ENCODE measurements around the gene MATN1. TPM values are rescaled to one million over a fixed set of nuclear protein-coding genes. Genes with fewer than 3 reads are reported as not detected.

MATN1 gene
- total and polyA plus RNA-seq, 2 of the 4 experiments (the other 2 are of a cell fraction), result 0.27 TPM; not detected in 1

DNA sequence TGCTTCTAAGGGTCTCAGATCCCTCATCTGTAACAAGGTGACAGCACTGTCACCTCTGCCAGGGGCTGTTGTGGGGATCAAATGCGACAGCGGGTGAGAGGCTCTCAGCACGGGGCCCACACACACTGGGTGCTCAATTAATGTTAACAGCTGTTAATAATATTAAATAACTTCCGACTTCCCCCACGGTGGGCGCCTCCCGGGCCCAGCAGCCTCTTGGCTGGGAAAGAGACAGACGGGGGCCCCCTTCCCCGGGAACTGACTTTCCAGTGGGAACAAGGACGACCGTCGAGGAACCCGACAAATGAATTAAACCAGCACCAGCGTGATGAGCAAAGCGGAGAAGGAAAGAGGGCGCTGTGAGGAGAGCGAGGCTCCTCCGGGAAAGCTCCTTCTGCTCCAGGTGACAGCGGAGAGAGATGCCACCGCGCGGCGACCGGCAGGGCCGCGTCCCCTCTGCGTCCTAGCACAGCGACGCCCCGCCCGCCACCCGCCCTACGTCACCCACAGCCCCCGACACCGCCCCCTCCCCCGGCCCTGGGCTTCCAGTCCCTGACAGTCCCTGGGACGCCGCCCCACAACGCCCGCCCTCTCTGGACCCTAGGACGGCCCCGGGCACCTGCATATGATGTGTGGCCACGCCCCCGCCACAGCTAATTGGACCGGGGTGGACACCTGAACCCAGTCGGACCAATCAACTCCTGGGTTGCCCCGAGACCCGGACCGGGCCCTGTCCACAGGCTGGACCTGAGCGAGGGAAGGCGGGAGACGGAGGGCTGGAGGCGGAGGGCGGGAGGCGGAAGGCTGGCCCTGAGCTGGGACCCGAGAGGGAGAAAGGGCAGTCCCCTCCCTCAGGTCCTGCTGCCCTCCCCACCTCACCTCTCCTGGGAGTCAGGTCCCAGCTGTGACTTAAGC is 38.2 kb downstream of the MATN1 start (continued):
- TF ChIP-seq CEBPB (IDR thresholded peaks at IDR 0.05; ENCODE audit: low read depth, low read length), result no peak

DNA sequence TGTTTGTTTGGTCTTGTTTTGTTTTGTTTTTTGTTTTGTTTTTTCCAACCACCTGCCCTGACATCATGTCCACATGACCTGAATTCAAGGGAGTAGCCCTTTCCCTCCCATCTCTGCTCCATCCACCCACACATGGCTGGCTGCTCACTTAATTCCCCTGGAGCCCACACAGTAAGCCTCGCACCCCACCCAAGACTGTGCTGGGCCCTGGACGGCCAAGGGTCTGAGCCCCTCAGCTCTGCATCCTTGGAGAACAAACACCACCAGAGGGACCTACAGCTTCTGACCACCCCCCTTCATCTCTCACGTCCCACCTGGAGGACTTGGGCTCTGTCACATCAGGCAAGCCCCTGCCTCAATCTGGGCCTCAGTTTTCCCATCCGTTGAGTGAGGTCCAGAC is 39.1 kb downstream of the MATN1 start:
- BruUV-seq (replicated peaks), result no TSS peak
- no peak overlapping the region for H2AFZ ChIP-seq (replicated peaks; ENCODE audit: low read length, poor library complexity)
- H2AK9ac ChIP-seq (replicated peaks; ENCODE audit: low read depth, low read length, poor library complexity), result peak overlapping the region; percentile 66
- no peak overlapping the region for H3K23ac ChIP-seq (ENCODE audit: low read depth, low read length)
- no peak overlapping the region for H3K27ac ChIP-seq (ENCODE audit: insufficient read depth, low read length)
- ATAC-seq (ENCODE audit: low read depth), result no peak
- H3K9me1 ChIP-seq (ENCODE audit: insufficient read depth, low read length), result no peaks in the 10 kb centered on the region
- no peak overlapping the region for H3K4ac ChIP-seq (ENCODE audit: low read depth, low read length)
- no peak overlapping the region for H2BK120ac ChIP-seq (ENCODE audit: low read depth, low read length)
- ChIA-PET POLR2A (ENCODE audit: unreplicated experiment) (interaction anchor here (0.5 kb wide), 1 partner anchor 1260 kb away, joined by 3 read pairs; no protein-coding TSS in a partner anchor), CTCF (no interaction called here)
- H3K56ac ChIP-seq (ENCODE audit: extremely low read depth, insufficient read depth, low read length), result no peak overlapping the region
- dilution Hi-C loops (cut with HindIII; ENCODE audit: low sequenced_read_pairs, unreplicated experiment) (no loop called here), intact Hi-C loops (cut with micrococcal nuclease) (no loop called here), in situ Hi-C loops (cut with MboI; ENCODE audit: low sequenced_read_pairs) (no loop called here)
- no peak overlapping the region for H3K9ac ChIP-seq (ENCODE audit: low read depth, low read length)
- H4K20me1 ChIP-seq (ENCODE audit: insufficient read depth, low read length), result no peaks in the 10 kb centered on the region
- no peak overlapping the region for H2BK5ac ChIP-seq (ENCODE audit: low read depth, low read length, poor library complexity, severe bottlenecking)
- H4K5ac ChIP-seq (ENCODE audit: low read depth, low read length), result no peak overlapping the region
- H3K18ac ChIP-seq (ENCODE audit: low read depth, low read length), result no peak overlapping the region
- no peak overlapping the region for H2BK15ac ChIP-seq (ENCODE audit: low read depth, low read length)
- H3K9me3 ChIP-seq (ENCODE audit: control insufficient read depth, insufficient read depth, low read length), result peaks cover 3% of the 10 kb centered on the region; the same call in 1 of the 2 replicates
- no peaks in the 10 kb centered on the region for H3K36me3 ChIP-seq (ENCODE audit: control insufficient read depth, insufficient read depth, low read length)
- peaks cover 58% of the 10 kb centered on the region for H3K27me3 ChIP-seq (ENCODE audit: control insufficient read depth, insufficient read depth, low read length)
- H2BK20ac ChIP-seq (ENCODE audit: low read depth, low read length), result no peak overlapping the region
- H4K8ac ChIP-seq (ENCODE audit: low read depth in 2 of 2, low read length in 2 of 2), result no peak overlapping the region
- no peak for TF ChIP-seq RAD21 (IDR thresholded peaks at IDR 0.05; ENCODE audit: low read length)
- TF ChIP-seq, protein P1, sequence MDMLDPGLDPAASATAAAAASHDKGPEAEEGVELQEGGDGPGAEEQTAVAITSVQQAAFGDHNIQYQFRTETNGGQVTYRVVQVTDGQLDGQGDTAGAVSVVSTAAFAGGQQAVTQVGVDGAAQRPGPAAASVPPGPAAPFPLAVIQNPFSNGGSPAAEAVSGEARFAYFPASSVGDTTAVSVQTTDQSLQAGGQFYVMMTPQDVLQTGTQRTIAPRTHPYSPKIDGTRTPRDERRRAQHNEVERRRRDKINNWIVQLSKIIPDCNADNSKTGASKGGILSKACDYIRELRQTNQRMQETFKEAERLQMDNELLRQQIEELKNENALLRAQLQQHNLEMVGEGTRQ (IDR thresholded peaks at IDR 0.05; ENCODE audit: low read depth, low read length), result no peak
- TF ChIP-seq CEBPB (IDR thresholded peaks at IDR 0.05; ENCODE audit: low read depth, low read length), result no peak
- TF ChIP-seq ELK1 (IDR thresholded peaks at IDR 0.05; ENCODE audit: borderline replicate concordance, low read depth, low read length), result no peak
- no peaks in the 10 kb centered on the region for H3K79me1 ChIP-seq (ENCODE audit: low read depth in 1 of 2, low read length in 2 of 2)
- no peak for DNase-seq
- no peaks in the 10 kb centered on the region for H3K4me1 ChIP-seq (ENCODE audit: control insufficient read depth, insufficient read depth, low read length)
- 66% methylated on average over 2 of the region's 4 CpGs; no CpG with 5 or more reads in 1 of the 2 experiments for WGBS, 2 experiments (ENCODE audit: extremely low coverage in 2 of 2, insufficient read length in 1 of 2)
- no peak overlapping the region for H2AK5ac ChIP-seq (ENCODE audit: low read depth, low read length)
- H3K4me3 ChIP-seq (ENCODE audit: insufficient read depth, low read depth, low read length), result no peak overlapping the region
- H3K4me2 ChIP-seq (ENCODE audit: low read depth, low read length), result no peak overlapping the region
- H4K91ac ChIP-seq (ENCODE audit: insufficient read depth, low read depth, low read length), result no peak overlapping the region
- H3K14ac ChIP-seq (replicated peaks; ENCODE audit: low read depth, low read length), result no peak overlapping the region

All from IMR-90 (cell line).